CD4-positive, alpha-beta T cell treated with Interleukin-2 at 100 ng/mL for 4 hours (primary cell): ENCODE data around the gene GKAP1.
"Not testable (repeated sequence)": the region's sequence is repeated elsewhere in the genome, so short reads cannot be mapped to it uniquely, and the experiment has no call there.

ENCODE experiments used
- DNase-seq: peaks from one replicate; pipeline ENCODE4 v3.0.0-alpha.2; 2020; ENCODE audit warnings: low spot score

Gene GKAP1

DNA sequence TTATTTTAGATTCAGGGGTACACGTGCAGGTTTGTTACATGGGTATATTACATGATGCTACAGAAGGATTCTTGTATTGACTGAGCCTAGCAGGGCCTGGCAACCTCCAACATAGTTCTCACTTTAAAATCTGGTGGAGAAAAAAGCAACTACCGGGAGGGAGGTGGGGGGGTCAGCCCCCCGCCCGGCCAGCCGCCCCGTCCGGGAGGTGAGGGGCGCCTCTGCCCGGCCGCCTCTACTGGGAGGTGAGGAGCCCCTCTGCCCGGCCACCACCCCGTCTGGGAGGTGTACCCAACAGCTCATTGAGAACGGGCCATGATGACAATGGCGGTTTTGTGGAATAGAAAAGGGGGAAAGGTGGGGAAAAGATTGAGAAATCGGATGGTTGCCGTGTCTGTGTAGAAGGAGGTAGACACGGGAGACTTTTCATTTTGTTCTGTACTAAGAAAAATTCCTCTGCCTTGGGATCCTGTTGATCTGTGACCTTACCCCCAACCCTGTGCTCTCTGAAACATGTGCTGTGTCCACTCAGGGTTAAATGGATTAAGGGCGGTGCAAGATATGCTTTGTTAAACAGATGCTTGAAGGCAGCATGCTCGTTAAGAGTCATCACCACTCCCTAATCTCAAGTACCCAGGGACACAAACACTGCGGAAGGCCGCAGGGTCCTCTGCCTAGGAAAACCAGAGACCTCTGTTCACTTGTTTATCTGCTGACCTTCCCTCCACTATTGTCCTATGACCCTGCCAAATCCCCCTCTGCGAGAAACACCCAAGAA is 88.8 kb downstream of the GKAP1 start:
- not testable (repeated sequence) for DNase-seq

DNA sequence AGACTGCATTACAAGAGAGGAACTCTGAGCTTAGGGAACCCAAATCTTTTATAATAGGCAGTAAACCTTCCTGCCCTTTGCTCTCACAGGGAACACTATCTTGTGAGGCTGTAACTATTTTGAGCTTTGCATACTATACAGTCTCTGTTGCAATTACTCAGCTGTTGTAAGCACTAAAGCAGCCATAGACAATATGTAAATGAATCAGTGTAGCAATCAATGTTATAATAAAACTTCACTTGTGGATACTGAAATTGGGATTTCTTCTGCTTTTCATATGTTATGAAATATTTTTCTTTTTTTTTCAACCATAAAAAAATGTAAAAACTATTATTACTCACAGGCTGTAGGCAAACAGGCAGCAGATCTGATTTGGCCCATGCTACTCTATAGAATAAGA is 93.1 kb downstream of the GKAP1 start:
- DNase-seq = no peak

DNA sequence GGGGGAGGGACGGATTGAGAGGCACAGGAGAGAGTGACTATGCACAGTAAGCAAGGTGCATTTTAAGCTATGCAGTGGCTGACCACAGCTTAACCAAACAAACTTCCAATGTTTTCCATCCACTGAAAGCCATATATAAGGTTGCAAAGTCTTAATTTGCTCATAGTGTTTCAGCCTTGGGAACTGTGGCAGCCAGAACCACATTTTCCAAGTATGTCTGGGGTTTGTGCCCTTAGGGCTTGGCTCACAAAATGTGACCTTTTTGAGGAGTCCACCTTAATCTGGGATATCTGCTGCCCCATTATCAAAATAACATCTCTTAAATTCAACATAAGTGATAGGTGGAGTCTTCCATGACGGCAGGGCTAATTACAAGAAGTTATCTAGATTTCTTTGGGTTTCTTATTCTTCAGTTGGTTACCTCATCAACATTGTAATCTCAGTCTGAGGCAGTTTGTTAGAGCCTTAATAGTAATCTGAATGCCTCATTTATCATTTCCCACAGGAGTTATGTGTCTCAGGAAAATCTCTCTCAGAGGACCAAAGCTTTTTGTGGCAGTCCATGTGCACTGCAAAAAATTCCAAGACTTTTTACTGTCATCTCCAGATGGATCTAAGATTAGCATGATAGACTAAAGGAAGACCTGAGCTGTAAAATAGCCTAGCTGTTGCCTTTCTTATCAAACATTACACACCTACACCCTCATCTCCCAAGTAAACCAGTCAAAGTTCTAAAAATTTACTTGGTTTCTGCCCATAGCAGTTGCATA is 94.7 kb downstream of the GKAP1 start:
- no peak for DNase-seq

DNA sequence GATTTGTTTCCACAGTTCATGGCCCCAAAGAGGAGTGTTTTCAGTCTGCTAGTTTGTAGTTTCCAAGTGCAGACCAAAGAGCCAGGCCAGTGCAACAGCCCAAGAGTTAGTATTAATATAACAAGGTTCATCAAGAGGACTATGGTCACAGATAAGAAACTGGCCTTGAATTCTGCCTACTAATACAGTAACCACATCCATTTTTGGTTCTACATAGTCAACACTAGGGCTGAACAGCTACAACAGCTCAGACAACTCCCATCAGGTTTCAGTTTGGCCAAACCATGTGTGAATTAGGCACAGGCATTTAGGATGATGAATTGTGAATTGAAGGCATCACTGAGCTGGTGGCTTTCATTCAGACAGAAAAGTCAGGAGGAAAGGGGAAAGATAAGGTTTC is 96.1 kb downstream of the GKAP1 start:
- no peak for DNase-seq

DNA sequence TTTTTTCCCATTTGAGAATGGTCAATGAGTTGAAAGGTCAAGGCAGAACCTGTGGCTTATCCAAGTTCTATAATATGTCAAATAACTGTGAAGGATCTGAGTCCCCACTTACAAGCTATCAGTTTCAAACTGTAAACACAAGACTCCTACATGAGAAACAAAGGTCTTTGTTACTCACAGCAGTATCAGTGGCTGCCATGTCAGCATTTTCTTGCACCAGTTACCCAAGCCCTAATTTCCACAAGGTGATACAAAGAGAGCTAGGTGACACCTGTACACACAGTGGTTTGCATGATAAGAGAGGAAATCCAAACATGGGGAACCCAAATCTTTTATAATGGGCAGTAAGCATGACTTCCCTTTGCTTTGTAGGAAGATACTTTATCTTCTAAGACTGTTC is 101.8 kb downstream of the GKAP1 start:
- DNase-seq = no peak

DNA sequence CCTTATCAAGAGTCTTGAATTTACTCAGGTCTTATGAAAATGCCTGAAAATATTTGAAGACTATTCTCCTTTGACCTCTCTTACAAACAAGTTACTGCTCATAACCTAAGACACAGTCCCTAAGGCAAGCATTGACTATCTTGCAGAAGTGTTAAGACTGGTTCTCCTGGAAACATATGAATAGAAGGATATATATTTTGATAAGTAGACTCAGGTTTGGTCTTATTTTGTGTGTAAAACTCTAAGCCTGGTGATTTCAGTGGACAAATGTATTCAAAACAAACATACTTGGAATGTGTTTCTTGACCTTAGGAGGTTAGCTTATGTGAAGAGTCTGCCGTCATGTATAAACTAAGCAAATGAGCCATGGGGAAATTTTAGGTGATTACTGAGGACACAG is 102.3 kb downstream of the GKAP1 start:
- DNase-seq = no peak

DNA sequence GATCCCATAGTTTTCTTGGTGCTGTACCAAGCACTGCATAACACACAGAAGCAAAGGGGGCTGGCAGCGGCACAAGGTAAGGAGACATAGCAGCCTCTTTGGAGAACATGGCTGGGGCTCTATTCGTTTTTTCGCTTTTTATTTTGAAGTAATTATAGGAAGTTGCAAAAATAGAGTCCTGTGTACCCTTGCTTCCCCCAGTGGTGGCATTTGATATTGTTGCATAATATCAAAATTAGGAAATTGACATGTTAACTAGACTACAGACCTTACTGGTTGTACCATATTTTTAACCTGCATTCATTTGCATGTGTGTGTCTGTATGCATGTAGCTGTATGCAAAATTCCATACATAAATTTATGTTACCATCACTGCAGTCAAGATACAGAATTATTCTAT is 103.2 kb downstream of the GKAP1 start:
- DNase-seq = peak; percentile 24

DNA sequence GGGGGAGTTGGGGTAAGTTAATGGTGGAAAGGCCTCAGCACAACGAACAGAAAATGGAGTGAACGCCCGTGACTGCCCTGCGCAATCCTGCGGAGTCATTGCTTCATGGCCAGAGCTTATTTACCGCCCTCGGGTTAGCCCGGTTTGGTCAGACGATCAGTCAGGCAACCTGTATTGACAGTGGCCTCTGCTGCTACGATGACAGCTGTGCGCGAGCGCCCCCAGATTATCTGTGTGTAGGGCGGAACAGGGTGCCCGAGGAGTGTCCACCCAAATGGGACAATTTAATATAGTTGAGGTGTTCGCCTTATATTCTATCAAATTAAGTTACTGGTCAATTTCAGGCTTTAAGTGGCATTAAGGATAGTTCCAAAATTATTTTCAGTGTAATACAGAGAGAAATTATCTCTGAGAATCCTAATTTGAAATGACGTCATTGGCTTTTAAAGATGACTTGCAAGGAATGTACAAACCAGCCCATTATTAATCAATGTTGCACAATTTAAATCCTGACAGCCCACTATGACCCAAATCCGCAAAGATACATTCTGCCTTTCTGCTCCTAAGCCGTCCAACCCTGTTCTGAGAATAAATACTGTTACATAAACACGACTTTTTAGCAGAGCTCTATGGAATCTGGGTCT is 108.9 kb downstream of the GKAP1 start:
- DNase-seq = peak; percentile 58

DNA sequence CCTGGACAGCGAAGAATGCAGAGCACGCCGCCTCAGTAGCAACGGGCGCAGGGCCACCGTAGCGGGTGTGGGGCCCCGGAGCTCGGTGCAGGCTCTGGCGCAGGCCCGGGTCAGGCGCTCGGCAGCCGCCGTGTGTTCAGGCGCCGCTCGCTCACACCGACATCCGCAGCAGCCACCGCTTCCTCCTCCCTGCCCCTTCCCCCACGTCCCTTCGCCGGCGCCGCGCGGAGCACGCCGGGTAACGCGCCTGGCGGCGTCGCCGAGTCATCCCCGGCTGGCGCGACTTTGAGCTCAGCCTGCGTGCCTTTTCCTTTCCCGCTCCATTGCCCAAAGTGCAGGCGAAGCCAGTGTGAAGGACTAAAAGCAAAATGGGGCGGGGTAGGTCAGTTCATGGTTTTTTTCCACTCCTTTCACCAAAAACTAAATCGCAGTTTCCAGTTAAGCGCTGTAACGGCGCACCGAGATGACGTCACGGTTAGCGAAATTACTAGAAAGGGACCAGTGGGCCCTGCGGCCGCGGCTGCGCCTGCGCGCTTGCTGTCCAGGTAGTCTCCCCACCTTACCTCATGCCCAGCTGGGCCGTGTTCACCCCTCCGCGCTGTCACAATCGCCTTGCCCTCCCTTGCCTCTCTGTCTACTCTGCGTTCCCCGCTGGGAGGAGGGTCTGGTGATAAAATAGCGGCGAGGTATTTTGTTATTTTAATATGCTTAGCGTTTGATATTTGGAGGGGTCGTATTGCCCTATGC is 109.6 kb downstream of the GKAP1 start, which contains the start of gene UBQLN1:
TSS of gene UBQLN1 (minus strand) at position 191 of the 747 bp plus-strand sequence. CDS start 279 bp downstream, outside the sequence.
- peak; percentile 90 for DNase-seq

DNA sequence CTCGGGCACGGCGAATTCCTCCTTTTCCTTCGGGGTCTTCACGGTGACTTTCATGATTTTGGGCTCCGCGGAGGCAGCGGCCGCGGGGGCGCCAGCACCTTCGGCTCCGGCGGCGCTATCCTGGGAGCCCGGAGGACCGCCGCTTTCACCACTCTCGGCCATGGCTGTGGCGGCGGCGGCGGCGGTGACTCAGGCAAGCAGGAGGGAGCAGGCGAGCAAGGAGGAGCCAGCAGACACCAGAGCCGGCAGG is 110.1 kb downstream of the GKAP1 start:
- DNase-seq = no peak

DNA sequence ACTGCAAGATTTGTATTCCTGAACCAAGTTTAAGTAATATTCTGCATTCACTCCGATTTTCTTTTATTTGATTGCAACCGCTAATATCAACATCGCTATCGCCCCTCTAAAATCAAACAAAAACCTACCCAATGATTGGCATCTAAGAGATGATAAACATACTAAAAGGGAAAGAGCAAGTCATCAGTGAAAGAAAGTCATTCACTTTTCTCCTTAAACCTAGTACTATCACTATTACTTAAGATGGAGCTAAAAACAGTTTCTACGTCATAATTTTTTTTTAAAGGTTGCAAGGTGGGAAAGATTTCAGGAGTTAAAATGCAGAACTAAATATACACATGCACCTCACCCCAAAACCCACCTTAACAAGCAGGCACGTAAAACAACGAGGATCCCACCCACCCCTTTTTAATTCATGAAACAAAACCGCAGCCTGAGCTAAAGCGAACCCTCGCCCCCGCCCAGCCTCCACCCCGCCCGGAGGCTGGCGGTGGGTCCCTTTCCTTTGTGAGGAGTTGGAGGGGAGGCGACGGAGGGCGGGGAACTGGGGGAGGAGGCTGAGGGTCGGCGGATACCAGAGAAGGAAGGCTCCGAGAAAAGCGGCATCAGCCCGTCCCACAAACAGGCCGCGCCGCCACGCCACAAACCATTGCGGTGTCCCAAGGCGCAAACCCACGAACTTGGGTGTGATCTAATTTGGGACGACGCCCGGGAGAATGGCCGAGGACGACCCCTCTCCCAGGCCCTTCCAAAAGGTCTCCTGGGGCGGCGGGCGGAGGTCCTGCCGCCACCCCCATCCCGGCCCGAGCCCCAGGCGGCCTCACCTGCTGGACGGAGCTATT is 110.7 kb downstream of the GKAP1 start:
- peak; percentile 59 for DNase-seq

DNA sequence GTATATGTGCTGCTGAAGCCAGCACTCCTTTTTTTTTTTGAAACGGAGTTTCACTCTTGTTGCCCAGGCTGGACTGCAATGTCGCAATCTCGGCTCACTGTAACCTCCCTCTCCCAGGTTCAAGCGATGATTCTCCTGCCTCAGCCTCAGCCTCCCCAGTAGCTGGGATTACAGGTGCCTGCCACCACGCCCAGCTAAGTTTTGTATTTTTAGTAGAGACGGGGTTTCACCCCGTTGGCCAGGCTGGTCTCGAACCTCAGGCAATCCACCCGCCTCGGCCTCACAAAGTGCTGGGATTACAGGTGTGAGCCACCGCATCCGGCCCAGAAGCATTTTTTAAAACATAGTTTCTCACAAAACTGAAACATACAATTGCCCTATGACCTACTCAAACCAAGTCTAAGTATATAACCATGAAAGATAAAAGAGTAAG is 112.3 kb downstream of the GKAP1 start:
- peak; percentile 5 for DNase-seq

DNA sequence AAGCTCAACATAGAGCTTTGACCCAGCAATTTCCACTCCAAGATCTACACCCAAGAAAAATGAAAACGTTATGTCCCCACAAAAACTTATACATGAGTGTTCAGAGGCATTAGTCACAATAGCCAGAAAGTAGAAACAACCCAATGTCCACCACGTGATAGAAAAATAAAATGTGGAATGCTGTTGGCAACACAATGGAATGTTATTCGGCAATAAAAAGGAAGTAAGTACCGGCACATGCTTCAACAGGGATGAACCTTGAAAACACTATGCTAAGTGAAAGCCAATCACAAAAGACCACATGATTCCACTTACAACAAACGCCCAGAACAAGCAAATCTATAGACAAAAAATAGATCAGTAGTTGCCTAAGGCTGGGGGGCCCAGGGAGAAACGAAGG is 115.8 kb downstream of the GKAP1 start:
- no peak for DNase-seq

DNA sequence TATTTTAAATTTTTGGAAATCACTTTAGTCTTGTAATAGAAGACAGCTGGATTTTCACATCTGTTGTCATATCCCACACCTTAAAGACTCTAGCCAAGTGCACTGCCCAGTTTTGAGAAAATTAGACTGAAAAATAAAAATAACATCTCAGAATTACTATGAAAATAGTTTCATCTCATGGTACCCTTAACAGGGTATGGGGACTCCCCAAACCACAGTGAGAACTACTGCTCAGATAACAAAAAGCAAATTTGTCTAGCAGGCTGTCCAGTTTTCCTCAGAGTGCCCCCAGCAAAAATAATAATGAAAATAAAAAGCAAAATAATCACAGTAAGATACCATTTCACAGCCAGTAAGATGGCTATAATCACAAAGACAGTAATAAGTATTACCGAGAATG is 116.3 kb downstream of the GKAP1 start:
- no peak for DNase-seq

DNA sequence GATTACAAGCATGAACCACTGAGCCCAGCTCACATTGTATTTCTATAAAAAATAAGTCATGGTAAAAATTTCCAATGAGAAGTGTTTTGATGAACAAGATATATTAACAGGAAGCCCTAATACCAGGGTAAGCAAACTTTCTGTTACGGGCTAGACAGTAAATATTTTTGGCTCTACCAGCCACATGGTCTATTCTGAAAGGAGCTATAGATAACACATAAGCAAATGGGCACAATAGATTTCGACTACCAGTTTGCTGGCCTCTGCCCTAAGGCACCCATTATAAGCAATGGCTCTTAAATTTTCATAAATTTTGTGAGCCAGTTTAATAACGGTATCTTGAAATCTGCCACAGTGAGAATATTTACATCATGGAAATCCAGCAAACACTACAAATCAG is 118.0 kb downstream of the GKAP1 start:
- DNase-seq = no peak

DNA sequence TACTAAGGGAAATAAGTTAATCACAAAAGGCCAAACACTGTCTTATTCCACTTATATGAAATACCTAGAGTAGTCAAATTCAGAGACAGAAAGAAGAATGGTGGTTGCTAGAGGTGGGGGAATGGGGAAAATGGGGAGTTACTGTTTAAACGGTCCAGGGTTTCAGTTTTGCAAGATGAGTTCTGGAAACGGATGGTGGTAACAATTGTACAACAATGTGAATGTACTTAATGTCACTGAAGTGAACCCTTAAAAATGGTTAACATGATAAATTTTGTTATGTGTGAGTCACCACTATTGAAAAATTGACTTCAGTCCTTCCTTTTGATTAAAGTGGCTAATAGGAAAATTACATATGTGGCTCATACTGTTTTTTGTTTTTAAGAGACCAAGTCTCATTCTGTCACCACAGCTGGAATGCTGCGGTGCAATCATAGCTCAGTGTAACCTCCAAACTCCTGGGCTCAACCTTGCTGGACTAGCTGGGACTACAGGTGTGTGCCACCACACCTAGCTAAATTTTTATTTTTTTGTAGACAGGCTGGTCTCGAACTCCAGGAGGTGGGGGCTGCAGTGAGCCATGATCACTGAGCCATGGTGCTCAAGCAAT is 118.5 kb downstream of the GKAP1 start:
- no peak for DNase-seq

DNA sequence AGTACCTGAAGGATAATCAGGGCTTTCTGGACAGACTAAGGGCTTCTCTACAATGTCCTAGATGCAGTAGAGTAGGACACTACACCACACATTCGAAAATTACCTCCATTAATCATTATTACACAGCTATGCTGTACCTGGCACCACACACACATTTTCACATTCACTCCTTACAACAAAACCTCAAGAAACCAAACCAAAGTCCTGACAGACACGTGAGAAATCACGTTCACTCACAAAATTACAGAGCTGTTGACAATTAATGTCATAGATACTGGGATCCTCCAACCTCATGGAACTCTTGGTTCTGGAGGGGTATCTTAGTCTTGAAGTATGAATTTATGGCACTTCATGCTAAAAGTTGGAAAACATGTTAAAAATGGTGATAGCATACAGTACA is 126.1 kb downstream of the GKAP1 start:
- DNase-seq = no peak
